WERI-Rb-1 (cell line): Measurements from ENCODE around the gene WBP1L.
"Not testable (repeated sequence)": the region's sequence is repeated elsewhere in the genome, so short reads cannot be mapped to it uniquely, and the experiment has no call there.

Source experiments
- DNase-seq: peaks from one replicate; pipeline ENCODE4 v3.0.0-alpha.2; 2020
- H3K27ac ChIP-seq: fragments of 250-450 bp; sonication (Bioruptor Pico); 2 replicates; pipeline ENCODE4 v1.5.1; 2020; ENCODE audit warnings: mild to moderate bottlenecking, moderate library complexity
- H3K27me3 ChIP-seq: fragments of 250-450 bp; sonication (Bioruptor Pico); 2 replicates; pipeline ENCODE4 v1.5.1; 2021; ENCODE audit warnings: mild to moderate bottlenecking, low read depth, moderate library complexity; ENCODE audit not compliant: insufficient read depth, severe bottlenecking
- H3K36me3 ChIP-seq: fragments of 250-450 bp; sonication (Bioruptor Pico); 2 replicates; pipeline ENCODE4 v1.5.1; 2020; ENCODE audit warnings: mild to moderate bottlenecking, moderate library complexity
- H3K4me3 ChIP-seq: 2 replicates; pipeline ENCODE4 v1.5.1; 2011; ENCODE audit warnings: low read depth, mild to moderate bottlenecking, control low read depth, low read length
- H3K9me3 ChIP-seq: fragments of 250-450 bp; sonication (Bioruptor Pico); 2 replicates; pipeline ENCODE4 v1.5.1; 2021; ENCODE audit warnings: mild to moderate bottlenecking, moderate library complexity; ENCODE audit not compliant: severe bottlenecking
- CTCF ChIP-seq: IDR thresholded peaks from 2 replicates; pipeline ENCODE4 v1.5.1; 2011; ENCODE audit warnings: low read depth, mild to moderate bottlenecking, control low read depth, inconsistent platforms, low read length

Gene WBP1L

GRCh38 chr10:102738692-102739121 is 5.0 kb upstream of the WBP1L start:
- TF ChIP-seq CTCF = no peak
- DNase-seq = no peak
- Histone ChIP-seq H3K9me3 (no peaks in the 10 kb centered on the region), H3K4me3 (no peak overlapping the region), H3K27me3 (no peaks in the 10 kb centered on the region), H3K27ac (no peak overlapping the region), H3K36me3 (peaks cover 21% of the 10 kb centered on the region)

GRCh38 chr10:102740229-102740628 is 3.5 kb upstream of the WBP1L start:
- TF ChIP-seq CTCF = no peak
- Histone ChIP-seq H3K27me3 (no peaks in the 10 kb centered on the region), H3K9me3 (no peaks in the 10 kb centered on the region), H3K4me3 (no peak overlapping the region), H3K27ac (no peak overlapping the region), H3K36me3 (peaks cover 11% of the 10 kb centered on the region)
- no peak for DNase-seq

- H3K9me3 ChIP-seq = no peaks in the 10 kb centered on the region
- no peak for DNase-seq
- no peaks in the 10 kb centered on the region for H3K27me3 ChIP-seq
- no peak overlapping the region for H3K4me3 ChIP-seq
- H3K27ac ChIP-seq = no peak overlapping the region
- H3K36me3 ChIP-seq = peaks cover 11% of the 10 kb centered on the region
- TF ChIP-seq CTCF = no peak
Observed at GRCh38 chr10:102741726-102742237, 2.0 kb upstream of the WBP1L start.

- H3K4me3 ChIP-seq, DNase-seq, H3K36me3 ChIP-seq, H3K27me3 ChIP-seq, H3K9me3 ChIP-seq, H3K27ac ChIP-seq: not testable (repeated sequence)
Observed at GRCh38 chr10:102742313-102742712, 1.4 kb upstream of the WBP1L start.

- no peak overlapping the region for H3K4me3 ChIP-seq
- TF ChIP-seq CTCF = no peak
- H3K36me3 ChIP-seq = no peaks in the 10 kb centered on the region
- peak overlapping the region; percentile 31; the same call in 1 of the 2 replicates for H3K27ac ChIP-seq
- H3K27me3 ChIP-seq = no peaks in the 10 kb centered on the region
- no peaks in the 10 kb centered on the region for H3K9me3 ChIP-seq
- no peak for DNase-seq
Observed at GRCh38 chr10:102743078-102743587, 615 bp upstream of the WBP1L start.

GRCh38 chr10:102744374-102745051 is 765 bp downstream of the WBP1L start:
- H3K27ac ChIP-seq = peak overlapping the region; percentile 71
- H3K27me3 ChIP-seq = no peaks in the 10 kb centered on the region
- H3K9me3 ChIP-seq = no peaks in the 10 kb centered on the region
- H3K36me3 ChIP-seq = no peaks in the 10 kb centered on the region
- no peak for DNase-seq
- peak overlapping the region; percentile 79 for H3K4me3 ChIP-seq
- no peak for TF ChIP-seq CTCF
